HCT116 (cell line): Measurements from ENCODE around the gene MTHFD2L. TPM values are rescaled to one million over a fixed set of nuclear protein-coding genes. Genes with fewer than 3 reads are reported as not detected.
A peak's percentile ranks its signal among the peaks of the same experiment; 100 is the strongest.

Source experiments
- CBX3 ChIP-seq: IDR thresholded peaks from 2 replicates; pipeline ENCODE4 v1.6.1; 2012; ENCODE audit warnings: low read depth
- CEBPB ChIP-seq: IDR thresholded peaks from 2 replicates; pipeline ENCODE4 v1.6.1; 2012; ENCODE audit warnings: low read depth
- EGR1 ChIP-seq: IDR thresholded peaks from 2 replicates; pipeline ENCODE4 v1.6.1; 2012; ENCODE audit warnings: low read depth
- JUND ChIP-seq: IDR thresholded peaks from 2 replicates; pipeline ENCODE4 v1.6.1; 2012
- MAX ChIP-seq: IDR thresholded peaks from 2 replicates; pipeline ENCODE4 v1.6.1; 2012
- POLR2AphosphoS5 ChIP-seq: IDR thresholded peaks from 2 replicates; pipeline ENCODE4 v1.6.1; 2011; ENCODE audit warnings: mild to moderate bottlenecking, low read depth, low read length, moderate library complexity
- REST ChIP-seq: IDR thresholded peaks from 2 replicates; pipeline ENCODE4 v1.6.1; 2012; ENCODE audit warnings: low read depth
- SRF ChIP-seq: IDR thresholded peaks from 2 replicates; pipeline ENCODE4 v1.6.1; 2012; ENCODE audit warnings: low read depth
- ZBTB33 ChIP-seq: IDR thresholded peaks from 2 replicates; pipeline ENCODE4 v1.6.1; 2011; ENCODE audit warnings: mild to moderate bottlenecking, low read length, moderate library complexity; ENCODE audit not compliant: insufficient replicate concordance; ENCODE audit errors: extremely low read depth
- total RNA-seq: library from RNA; stranded (reverse); gene quantifications from one replicate; pipeline ENCODE4 v1.2.1, GENCODE V29; 2021; ENCODE audit not compliant: unreplicated experiment

MTHFD2L gene
- total RNA-seq, 1 experiment from 2014 or later = 15.0 TPM

- peak; percentile 33; the same call in 1 of the 2 replicates for TF ChIP-seq POLR2AphosphoS5
- TF ChIP-seq CEBPB = peak; percentile 98
- no peak; the same call in 1 of the 2 replicates for TF ChIP-seq EGR1
- peak; percentile 41; the same call in 1 of the 2 replicates for TF ChIP-seq SRF
- TF ChIP-seq ZBTB33 = no peak
- peak; percentile 72 for TF ChIP-seq MAX
- TF ChIP-seq REST = no peak
- peak; percentile 76 for TF ChIP-seq JUND
- TF ChIP-seq CBX3 = peak; percentile 78; the same call in 1 of the 2 replicates
These were observed 48.6 kb upstream of the MTHFD2L start (continued) for GRCh38 chr4:74109116-74109869.
